GM18867 (cell line): ENCODE data around the gene PLXDC1.
"Not testable (repeated sequence)": the region's sequence is repeated elsewhere in the genome, so short reads cannot be mapped to it uniquely, and the experiment has no call there.

Experiments used
- ATAC-seq: cut with Tn5 transposase; IDR thresholded peaks from one replicate; pipeline ENCODE4 v1.9.1; 2021; ENCODE audit warnings: mild to moderate bottlenecking, moderate library complexity; ENCODE audit not compliant: unreplicated experiment

The PLXDC1 gene

GRCh38 chr17:39129544-39129943, 21.9 kb downstream of the PLXDC1 start:
- ATAC-seq = not testable (repeated sequence)

GRCh38 chr17:39126436-39126835, 25.0 kb downstream of the PLXDC1 start:
- no peak for ATAC-seq

DNA sequence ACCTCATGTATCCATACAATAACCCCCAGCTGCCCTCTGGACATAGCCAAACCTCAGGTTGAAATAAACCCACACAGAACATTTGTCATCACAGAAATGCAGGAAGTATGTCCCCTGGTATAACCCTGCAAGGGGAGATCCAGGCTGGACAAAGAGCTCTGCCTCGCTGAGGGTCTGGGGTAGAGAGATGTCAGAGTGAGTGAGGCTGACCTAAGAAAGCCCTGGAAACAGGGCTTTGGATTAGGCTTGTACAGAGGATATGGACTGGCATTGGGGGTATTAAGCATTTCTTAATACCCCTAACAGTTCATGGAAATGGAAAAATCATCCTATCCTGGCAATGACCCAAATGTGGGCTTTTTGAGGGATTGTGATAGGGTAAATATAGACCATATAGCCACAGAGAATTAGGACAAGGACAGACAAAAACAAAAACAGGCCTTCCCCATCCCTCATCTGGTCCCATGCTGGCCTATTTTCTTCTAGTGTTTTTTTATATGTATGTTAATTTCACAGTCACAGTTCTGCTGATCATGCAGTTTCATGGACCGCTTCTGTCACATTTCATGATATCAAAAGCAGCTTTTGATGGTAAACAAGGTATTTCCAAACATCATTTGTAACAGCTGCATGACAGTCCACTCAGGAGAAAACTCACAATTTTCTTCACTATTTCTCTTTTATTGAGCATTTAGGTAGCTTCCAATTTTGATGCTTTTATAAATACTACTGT, 26.1 kb downstream of the PLXDC1 start:
- ATAC-seq = no peak

DNA sequence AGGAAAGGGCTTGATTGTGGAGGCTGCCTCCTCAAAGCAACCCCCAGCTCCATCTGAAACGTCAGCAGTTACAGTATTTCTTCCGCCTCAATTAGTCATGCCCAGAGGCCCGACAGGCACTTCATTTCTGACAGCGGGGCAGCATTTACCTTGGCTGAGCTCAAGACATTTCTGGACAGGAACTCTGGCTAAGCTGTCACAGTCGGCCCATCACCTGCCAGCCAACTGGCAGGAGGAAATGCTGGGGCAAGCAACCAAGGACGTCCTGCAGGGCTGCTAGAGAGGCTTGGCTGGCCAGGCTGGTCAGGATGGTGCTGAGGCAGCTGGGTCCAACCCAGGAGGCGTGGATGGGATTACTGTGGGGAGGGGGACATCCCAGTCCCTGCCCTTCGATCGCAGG, 27.8 kb downstream of the PLXDC1 start:
- no peak for ATAC-seq

DNA sequence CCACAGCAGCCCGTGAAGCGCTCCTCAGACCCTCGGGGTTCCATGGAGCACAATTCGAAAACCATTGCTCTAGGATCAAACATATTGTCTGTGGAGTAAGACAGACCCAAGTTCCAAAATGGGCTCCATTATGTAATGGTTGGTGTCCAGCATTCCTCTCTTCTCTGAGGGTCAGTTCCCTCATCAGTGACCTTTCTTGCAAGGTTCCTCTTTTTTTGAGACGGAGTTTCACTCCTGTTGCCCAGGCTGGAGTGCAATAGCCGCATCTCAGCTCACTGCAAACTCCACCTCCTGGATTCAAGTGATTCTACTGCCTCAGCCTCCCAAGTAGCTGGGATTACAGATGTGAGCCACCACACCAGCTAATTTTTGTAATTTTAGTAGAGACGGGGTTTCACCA, 28.4 kb downstream of the PLXDC1 start:
- ATAC-seq = no peak

- ATAC-seq = not testable (repeated sequence)
These were observed 29.5 kb downstream of the PLXDC1 start for GRCh38 chr17:39121919-39122318.

DNA sequence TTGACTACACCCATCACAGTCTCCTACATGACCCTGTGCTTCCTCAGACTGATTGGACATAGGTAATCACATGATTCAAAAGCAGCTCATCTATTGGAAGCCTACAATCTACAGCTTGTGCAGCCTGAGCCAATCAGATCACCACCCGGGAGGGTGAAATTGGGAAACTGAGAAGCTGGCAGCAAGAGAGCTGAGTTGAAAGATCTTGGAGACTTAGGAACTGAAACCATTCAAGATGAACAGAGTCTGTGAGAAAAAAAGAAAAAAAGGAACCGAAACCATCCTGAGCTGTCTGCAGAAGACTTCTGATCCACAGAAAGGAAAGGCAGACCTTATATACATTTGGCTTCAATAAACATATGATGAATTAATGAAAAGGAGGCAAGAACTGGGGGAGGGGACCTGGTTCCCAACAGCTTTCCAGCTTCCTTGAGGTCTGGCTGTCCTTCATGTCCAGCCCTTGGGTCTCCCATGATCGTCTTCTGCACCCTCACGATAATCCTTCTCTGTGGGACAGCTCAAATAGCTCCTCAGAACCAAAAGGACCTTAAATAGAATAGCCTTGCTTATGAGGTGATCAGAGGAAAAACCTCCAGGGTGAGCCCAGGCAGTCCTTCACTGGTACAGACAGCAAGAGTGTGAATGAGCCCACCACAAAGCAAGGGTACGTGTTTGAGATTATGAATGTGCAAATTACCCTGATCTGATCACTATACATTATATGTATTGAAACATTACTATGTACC, 32.6 kb downstream of the PLXDC1 start:
- ATAC-seq = no peak

DNA sequence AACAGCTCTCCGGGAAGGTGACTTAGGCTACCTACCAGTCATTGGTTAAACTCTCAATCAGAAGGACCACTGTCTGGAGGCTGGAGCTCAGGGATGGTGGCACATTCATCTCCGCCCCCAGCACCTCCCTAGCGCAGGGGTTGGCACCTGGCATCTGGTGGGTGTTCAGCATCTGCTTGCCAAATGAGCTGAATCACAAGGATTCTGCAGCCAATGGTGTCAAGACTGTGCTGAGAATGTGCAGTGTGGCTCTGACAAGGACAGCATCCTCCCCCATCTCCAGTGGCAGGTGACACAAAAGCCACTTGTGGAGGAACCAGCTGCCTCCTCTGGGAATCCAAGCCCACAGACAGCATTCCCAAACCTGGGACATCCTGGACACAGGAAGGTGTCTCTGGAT, 35.2 kb downstream of the PLXDC1 start:
- ATAC-seq = no peak

DNA sequence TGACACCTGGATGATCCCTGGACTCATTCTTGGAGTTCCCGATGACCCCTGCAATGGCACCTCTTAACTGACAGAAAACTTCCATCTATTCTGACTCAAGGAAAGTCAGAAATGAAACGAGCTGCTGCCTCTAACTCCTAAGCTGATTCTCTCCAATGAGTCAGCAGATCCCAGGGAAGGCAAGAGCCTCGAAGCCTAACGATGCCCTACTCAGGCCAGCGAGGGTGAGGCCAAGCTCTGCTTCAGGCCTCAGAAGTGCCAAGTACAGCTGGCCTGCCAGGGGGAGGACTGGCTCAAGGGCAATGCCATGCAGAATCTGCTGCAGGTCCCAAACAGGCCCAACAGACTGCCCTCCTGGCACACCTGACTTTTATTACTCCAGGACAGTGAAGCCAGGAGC, 36.3 kb downstream of the PLXDC1 start:
- no peak for ATAC-seq

- no peak for ATAC-seq
These were observed 36.7 kb downstream of the PLXDC1 start for GRCh38 chr17:39114723-39115122.

DNA sequence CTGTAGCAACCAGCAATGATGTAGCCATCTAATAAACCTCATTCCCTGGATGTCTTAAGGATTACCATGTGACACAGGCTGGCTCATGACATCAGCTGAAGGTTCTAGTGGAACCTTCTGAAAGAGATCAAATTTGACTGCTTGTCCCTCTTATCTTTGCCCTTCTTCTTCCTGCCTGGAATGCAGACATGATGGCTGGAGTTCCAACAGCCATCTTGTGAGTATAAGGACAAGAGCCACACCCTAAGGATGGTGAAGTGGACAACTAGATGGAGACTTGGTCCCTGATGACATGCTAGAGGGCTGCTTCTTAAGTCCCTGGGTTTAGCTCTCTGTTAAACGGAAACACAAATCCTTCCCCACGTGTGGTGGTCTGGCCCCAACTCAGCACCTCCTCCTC, 37.6 kb downstream of the PLXDC1 start:
- no peak for ATAC-seq

DNA sequence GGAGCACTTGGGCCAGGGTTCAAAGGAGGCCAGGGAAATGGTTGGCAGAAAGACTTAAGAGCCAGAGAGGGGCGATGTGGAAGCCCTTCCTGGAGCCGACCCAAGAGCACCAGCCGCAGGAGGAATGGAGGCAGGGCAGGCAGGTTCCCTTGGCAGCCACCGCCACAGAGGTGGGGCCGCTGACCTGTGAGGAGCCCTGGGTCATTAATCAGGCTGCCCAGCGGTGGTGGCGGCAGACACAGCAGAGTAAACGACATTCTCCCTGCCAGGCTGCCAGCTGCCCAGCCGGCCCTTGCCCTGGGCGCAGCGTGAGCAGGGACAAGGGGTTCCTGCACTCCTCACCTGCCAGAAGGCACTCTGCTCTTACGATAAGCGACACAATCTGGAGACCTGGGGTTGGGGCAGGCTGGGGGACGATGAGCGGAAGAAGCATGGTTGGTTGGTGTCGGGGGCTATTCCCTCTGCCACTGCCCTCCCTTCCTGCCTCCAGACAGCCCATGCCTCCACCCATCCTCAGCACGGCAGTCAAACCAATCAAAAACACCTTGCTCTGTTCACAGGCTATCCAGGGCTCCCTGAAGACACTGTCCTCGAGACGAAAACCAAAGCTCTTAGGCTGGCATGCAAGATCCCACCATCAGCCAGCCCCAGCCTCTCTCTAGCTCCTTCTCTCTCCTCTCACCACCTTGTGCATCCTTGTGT, 40.9 kb downstream of the PLXDC1 start:
- no peak for ATAC-seq

- no peak for ATAC-seq
These were observed 42.7 kb downstream of the PLXDC1 start for GRCh38 chr17:39108461-39109375.

DNA sequence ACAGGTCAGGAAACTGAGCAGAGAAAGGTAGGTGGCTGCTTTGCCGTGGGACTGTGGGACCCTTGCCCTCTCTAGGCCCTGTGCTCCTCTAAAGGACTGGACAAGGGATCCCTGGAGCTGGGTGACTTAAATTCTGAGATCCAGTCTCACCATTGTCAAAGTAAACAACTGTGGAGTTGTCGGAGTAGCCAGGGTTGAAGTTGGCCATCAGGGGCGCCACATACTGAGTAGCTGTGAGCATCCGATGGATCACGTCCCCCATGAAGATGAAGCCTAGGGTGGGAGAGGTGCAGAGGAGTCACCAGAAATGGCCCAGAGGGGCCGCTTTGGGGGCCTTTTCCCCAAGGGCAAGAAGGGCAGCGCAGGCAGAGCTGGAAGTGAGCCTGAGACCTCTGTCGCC, 43.5 kb downstream of the PLXDC1 start:
- no peak for ATAC-seq

DNA sequence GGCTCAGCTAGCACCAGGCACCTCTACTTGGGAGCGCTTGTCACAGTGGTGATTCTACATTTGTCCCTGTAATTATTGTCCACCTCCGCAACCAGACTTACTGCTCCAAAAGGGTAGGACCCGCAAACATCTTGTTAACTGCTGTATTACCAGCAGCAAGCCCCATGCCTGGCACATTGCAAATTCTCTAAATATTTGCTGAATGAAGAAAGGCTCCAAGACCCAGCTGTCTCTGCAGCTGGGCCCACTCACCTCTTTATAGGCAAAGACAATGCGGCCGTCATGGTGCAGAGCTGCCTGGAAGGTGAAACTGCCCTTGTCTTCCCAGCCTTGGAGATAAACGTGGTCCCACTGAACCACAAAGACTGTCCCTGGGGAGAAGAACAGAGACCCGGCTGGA, 44.3 kb downstream of the PLXDC1 start:
- ATAC-seq = no peak

- ATAC-seq = no peak
These were observed 45.7 kb downstream of the PLXDC1 start for GRCh38 chr17:39105705-39106104.

GRCh38 chr17:39104657-39105056, 46.8 kb downstream of the PLXDC1 start:
- no peak for ATAC-seq

GRCh38 chr17:39104046-39104445, 47.4 kb downstream of the PLXDC1 start:
- no peak for ATAC-seq

- no peak for ATAC-seq
These were observed 50.3 kb downstream of the PLXDC1 start for GRCh38 chr17:39101091-39101490.

DNA sequence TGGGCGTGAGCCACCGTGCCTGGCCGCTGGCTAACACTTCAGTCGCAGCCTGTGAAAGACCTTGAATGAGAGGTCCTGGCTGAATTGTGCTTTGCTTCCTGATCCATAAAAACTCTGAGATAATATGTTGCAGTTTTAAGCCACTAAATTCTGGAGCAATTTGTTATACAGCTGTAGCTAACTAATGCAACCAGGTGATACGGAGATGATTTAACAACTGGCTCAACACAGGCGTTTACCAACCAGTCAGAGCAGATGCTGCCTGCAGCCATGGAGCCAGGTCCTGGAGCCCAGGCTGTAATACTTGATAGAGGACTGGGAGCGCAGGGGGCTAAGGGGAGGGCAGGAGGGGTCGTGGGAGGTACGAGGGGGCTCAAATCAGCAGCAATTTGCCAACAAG, 50.9 kb downstream of the PLXDC1 start:
- ATAC-seq = no peak
